Right lobe of liver (tissue), 4 donors: Measurements from ENCODE around the gene TECPR1.

ENCODE experiments used
- CTCF ChIP-seq, 4 donors: fragments of 200-600 bp in 3 of 4; fragments of 450-650 bp in 1 of 4; IDR thresholded peaks; one replicate each; pipeline versions ENCODE4 v1.5.1 to v1.8.0; 2016 to 2022; ENCODE audit warnings: antibody characterized with exemption in 4 of 4, mild to moderate bottlenecking in 2 of 4
- POLR2A ChIP-seq: fragments of 450-650 bp; IDR thresholded peaks from one replicate; pipeline ENCODE4 v1.6.1; 2017; ENCODE audit warnings: antibody characterized with exemption, mild to moderate bottlenecking
- donor health status: DM: no; HTN: no; CAD: no.
- donor health status: DM: no; HTN: no; CAD: no.
- donor health status: DM: no; HTN: yes; CAD: no.

GRCh38 chr7:98254516-98254915, 2.5 kb upstream of the TECPR1 start:
- TF ChIP-seq CTCF (IDR thresholded peaks at IDR 0.05) (no peak), POLR2A (no peak)
